ENCODE data around the gene KNCN.

KNCN gene

DNA sequence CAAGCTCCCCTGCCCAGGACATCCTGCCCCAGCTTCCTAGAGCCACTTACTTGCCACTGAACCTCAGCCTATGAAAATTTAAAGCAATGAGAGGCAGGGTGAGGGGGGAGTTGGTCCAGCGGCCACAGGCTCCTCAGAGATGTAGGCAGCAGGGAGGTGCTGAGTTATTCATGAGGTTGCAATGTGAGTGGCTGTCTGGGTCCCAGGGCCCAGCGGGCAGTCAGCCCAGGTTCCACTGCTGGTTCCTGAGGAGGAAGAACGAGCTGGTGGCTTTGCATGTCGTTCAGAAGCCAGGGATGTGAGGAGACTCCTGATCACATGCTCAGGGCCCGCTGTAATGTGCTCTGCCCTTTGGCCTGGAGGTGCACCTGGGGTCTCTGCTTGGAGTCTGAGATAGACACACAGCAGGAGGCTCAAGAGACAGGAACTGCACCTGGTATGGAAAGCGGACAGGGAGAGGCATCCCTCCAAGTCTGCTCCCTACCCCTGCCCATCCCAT lies at the start of gene KNCN:
Gene KNCN (minus strand): TSS at position 51 of the 499 bp plus-strand sequence. CDS start 432 bp downstream, outside the sequence.
- TF ChIP-seq, protein P1, sequence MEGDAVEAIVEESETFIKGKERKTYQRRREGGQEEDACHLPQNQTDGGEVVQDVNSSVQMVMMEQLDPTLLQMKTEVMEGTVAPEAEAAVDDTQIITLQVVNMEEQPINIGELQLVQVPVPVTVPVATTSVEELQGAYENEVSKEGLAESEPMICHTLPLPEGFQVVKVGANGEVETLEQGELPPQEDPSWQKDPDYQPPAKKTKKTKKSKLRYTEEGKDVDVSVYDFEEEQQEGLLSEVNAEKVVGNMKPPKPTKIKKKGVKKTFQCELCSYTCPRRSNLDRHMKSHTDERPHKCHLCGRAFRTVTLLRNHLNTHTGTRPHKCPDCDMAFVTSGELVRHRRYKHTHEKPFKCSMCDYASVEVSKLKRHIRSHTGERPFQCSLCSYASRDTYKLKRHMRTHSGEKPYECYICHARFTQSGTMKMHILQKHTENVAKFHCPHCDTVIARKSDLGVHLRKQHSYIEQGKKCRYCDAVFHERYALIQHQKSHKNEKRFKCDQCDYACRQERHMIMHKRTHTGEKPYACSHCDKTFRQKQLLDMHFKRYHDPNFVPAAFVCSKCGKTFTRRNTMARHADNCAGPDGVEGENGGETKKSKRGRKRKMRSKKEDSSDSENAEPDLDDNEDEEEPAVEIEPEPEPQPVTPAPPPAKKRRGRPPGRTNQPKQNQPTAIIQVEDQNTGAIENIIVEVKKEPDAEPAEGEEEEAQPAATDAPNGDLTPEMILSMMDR (IDR thresholded peaks at IDR 0.05; ENCODE audit: low read depth, low read length) = no peak
- DNase-seq = no peak
- no peak within 1 kb of the TSS for H3K27ac ChIP-seq
- H3K27me3 ChIP-seq (ENCODE audit: insufficient read depth, low read depth, severe bottlenecking) = no peaks in the 10 kb centered on the region
- H3K36me3 ChIP-seq = no peaks in the 10 kb centered on the region
- H3K4me3 ChIP-seq (ENCODE audit: low read depth, low read length) = no peak within 1 kb of the TSS
- H3K9me3 ChIP-seq (ENCODE audit: severe bottlenecking) = no peaks in the 10 kb centered on the region

DNA sequence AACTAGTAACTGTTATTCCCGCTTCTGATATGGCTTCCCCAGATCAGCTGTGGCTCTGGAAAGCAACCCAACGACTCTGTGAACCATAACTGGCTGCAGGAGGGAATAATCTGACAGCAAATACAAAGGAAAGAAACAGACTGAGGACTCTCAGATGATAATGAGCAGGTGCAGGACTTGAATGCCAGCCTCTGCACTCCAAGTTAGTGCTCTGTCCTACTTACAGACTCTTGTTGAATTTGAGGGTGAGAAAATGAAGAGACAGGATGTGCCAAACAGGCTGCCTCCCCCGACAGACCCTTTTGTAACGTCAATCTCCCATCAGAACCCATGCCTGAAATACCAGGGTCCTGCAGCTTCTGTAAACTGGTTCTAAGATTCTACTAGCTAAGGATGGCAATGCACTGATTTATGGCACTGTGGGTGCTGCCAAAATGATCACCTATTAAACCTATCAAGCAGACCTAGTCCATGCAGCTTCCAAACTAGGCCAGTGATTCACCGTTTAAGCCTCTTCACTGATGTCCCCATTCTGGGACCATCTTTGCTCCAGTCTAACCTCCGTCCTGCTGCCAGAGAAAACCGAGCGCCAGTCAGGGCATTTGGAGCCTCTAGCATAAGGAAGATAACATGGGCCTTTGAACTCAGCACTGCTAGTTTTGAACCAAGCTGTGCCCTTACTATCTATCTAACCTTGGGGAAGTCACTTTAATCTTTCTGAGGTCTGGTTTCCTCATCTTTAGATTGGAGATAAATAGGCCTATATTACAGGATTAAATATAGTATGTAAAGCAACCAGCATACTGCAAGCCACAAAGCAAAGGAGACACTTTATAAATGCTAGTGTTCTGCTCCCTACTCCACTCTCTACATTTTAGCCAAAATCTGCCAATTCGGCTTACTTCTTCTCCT lies 47.9 kb upstream of the KNCN start:
- DNase-seq = no peak
- H3K4me3 ChIP-seq (ENCODE audit: low read depth, low read length) = no peak overlapping the region
- no peaks in the 10 kb centered on the region for H3K27me3 ChIP-seq (ENCODE audit: insufficient read depth, low read depth, severe bottlenecking)
- no peaks in the 10 kb centered on the region for H3K36me3 ChIP-seq
- no peak overlapping the region for H3K27ac ChIP-seq
- H3K9me3 ChIP-seq (ENCODE audit: severe bottlenecking) = no peaks in the 10 kb centered on the region
- TF ChIP-seq, protein P1 (IDR thresholded peaks at IDR 0.05; ENCODE audit: low read depth, low read length) = no peak

DNA sequence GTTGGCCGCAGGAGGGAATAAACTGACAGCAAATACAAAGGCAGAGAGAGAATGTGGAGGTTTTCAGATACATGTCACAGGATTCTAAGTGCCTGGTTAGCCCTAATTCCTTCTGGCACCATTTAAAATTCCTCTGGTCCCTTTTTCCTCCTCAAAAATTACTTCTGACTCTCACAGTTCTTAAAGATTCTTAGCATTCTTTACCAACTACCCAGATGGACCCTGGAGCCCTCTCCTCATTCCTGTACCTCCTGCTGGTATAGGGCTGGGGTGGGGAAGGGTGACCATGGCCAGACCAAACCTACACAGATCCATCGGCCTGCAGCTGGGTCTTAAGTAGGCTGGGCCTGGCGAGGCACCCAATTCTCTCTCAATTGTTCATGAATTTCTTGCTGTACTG lies 45.4 kb upstream of the KNCN start:
- no peak overlapping the region for H3K27ac ChIP-seq
- no peaks in the 10 kb centered on the region for H3K9me3 ChIP-seq (ENCODE audit: severe bottlenecking)
- DNase-seq = no peak
- no peaks in the 10 kb centered on the region for H3K27me3 ChIP-seq (ENCODE audit: insufficient read depth, low read depth, severe bottlenecking)
- H3K36me3 ChIP-seq = peaks cover 9% of the 10 kb centered on the region
- no peak overlapping the region for H3K4me3 ChIP-seq (ENCODE audit: low read depth, low read length)
- TF ChIP-seq, protein P1 (IDR thresholded peaks at IDR 0.05; ENCODE audit: low read depth, low read length) = no peak

DNA sequence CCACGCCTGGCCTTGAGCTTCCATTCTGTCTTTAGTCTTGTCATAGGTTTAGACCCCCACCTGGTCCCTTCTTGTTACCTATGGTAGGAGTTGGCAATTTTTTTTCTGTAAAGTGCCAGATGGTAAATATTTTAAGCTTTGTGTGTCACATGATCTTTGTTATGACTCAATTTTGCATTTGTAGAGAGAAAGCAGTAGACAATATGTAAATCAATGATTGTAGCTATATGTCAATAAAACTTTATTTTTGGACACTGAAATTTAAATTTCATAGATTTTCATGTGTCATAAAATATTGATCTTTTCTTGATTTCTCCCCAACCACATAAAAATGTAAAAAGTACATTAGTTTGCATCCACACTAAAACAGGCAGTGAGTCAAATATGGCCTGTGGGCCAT lies 44.6 kb upstream of the KNCN start:
- DNase-seq = no peak
- Histone ChIP-seq H3K27me3 (ENCODE audit: insufficient read depth, low read depth, severe bottlenecking) (no peaks in the 10 kb centered on the region), H3K36me3 (peaks cover 9% of the 10 kb centered on the region), H3K4me3 (ENCODE audit: low read depth, low read length) (no peak overlapping the region), H3K9me3 (ENCODE audit: severe bottlenecking) (no peaks in the 10 kb centered on the region), H3K27ac (no peak overlapping the region)
- TF ChIP-seq, protein P1 (IDR thresholded peaks at IDR 0.05; ENCODE audit: low read depth, low read length) = no peak

DNA sequence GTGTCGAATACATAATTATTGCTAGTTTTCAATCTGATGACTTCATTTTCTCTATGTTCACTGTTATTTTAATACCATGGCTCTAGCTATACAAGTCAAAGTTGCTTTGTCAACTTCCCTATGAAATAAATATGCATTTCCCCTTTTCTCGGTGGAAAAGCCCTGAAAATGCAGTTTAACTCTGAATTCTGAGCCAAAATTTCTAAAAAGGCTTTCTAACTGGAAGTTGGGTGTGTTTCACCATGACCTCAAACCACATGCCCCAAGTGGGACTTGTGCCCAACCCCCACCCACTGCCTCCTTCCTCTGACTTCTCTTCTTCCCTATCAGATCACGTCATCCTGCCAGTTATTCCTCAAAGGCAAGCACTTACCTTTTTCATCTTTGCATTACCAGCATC lies 43.7 kb upstream of the KNCN start:
- Histone ChIP-seq H3K4me3 (ENCODE audit: low read depth, low read length) (no peak overlapping the region), H3K9me3 (ENCODE audit: severe bottlenecking) (no peaks in the 10 kb centered on the region), H3K27me3 (ENCODE audit: insufficient read depth, low read depth, severe bottlenecking) (no peaks in the 10 kb centered on the region), H3K27ac (no peak overlapping the region), H3K36me3 (peaks cover 11% of the 10 kb centered on the region)
- no peak for DNase-seq
- TF ChIP-seq, protein P1 (IDR thresholded peaks at IDR 0.05; ENCODE audit: low read depth, low read length) = no peak

All from WERI-Rb-1 (cell line).